H9 (cell line): ENCODE results near the gene C20orf204. TPM values are rescaled to one million over a fixed set of nuclear protein-coding genes. Genes with fewer than 3 reads are reported as not detected.

Experiments
- DNase-seq: peaks from one replicate; pipeline ENCODE4 v3.0.0-alpha.2; 2017
- H2AFZ ChIP-seq: one replicate; pipeline ENCODE4 v1.6.1; 2013; ENCODE audit warnings: mild to moderate bottlenecking, low read length, control low read depth, moderate library complexity
- H2AK5ac ChIP-seq: 2 replicates; pipeline ENCODE4 v1.6.1; 2013; ENCODE audit warnings: low read length, control low read depth, mixed read lengths; ENCODE audit not compliant: insufficient read length
- H2BK120ac ChIP-seq: one replicate; pipeline ENCODE4 v1.6.1; 2013; ENCODE audit warnings: low read depth, mild to moderate bottlenecking, low read length, control low read depth, inconsistent platforms; ENCODE audit not compliant: poor library complexity, severe bottlenecking
- H2BK12ac ChIP-seq: 2 replicates; pipeline ENCODE4 v1.6.1; 2013; ENCODE audit warnings: low read length, control low read depth, mixed read lengths, low read depth; ENCODE audit not compliant: insufficient read length
- H2BK15ac ChIP-seq: 2 replicates; pipeline ENCODE4 v1.6.1; 2013; ENCODE audit warnings: low read depth, low read length, control low read depth
- H2BK20ac ChIP-seq: one replicate; pipeline ENCODE4 v1.6.1; 2013; ENCODE audit warnings: low read depth, mild to moderate bottlenecking, low read length, control low read depth, inconsistent platforms; ENCODE audit not compliant: poor library complexity, severe bottlenecking
- H2BK5ac ChIP-seq: 2 replicates; pipeline ENCODE4 v1.6.1; 2013; ENCODE audit warnings: low read length, control low read depth, mixed read lengths; ENCODE audit not compliant: insufficient read length
- H3K14ac ChIP-seq: 2 replicates; pipeline ENCODE4 v1.6.1; 2013; ENCODE audit warnings: low read length, control low read depth; ENCODE audit not compliant: insufficient read depth
- H3K18ac ChIP-seq: 2 replicates; pipeline ENCODE4 v1.6.1; 2013; ENCODE audit warnings: low read depth, mild to moderate bottlenecking, mixed read lengths, low read length, control low read depth; ENCODE audit not compliant: insufficient read length
- H3K23ac ChIP-seq: 2 replicates; pipeline ENCODE4 v1.6.1; 2013; ENCODE audit warnings: low read length, control low read depth, mixed read lengths, low read depth; ENCODE audit not compliant: insufficient read length
- H3K23me2 ChIP-seq: 2 replicates; pipeline ENCODE4 v1.6.1; 2013; ENCODE audit warnings: low read depth, mild to moderate bottlenecking, mixed read lengths, low read length, control low read depth; ENCODE audit not compliant: insufficient read length, poor library complexity, severe bottlenecking
- H3K27ac ChIP-seq: 2 replicates; pipeline ENCODE4 v1.5.1; 2013; ENCODE audit warnings: low read length, control low read depth, mixed read lengths, low read depth; ENCODE audit not compliant: insufficient read length
- H3K27me3 ChIP-seq: 2 replicates; pipeline ENCODE4 v1.6.1; 2013; ENCODE audit warnings: low read length, control low read depth, inconsistent platforms; ENCODE audit not compliant: insufficient read depth
- H3K4ac ChIP-seq: 2 replicates; pipeline ENCODE4 v1.6.1; 2013; ENCODE audit warnings: low read depth, mild to moderate bottlenecking, control low read depth, inconsistent platforms, low read length, moderate library complexity
- H3K4me1 ChIP-seq: 2 replicates; pipeline ENCODE4 v1.6.1; 2013; ENCODE audit warnings: low read length, control low read depth, inconsistent platforms; ENCODE audit not compliant: insufficient read depth
- H3K4me2 ChIP-seq: 2 replicates; pipeline ENCODE4 v1.6.1; 2013; ENCODE audit warnings: low read length, control low read depth, mixed read lengths; ENCODE audit not compliant: insufficient read length, insufficient read depth
- H3K56ac ChIP-seq: 2 replicates; pipeline ENCODE4 v1.6.1; 2013; ENCODE audit warnings: low read depth, mild to moderate bottlenecking, mixed read lengths, low read length, control low read depth; ENCODE audit not compliant: insufficient read length
- H3K79me1 ChIP-seq: 2 replicates; pipeline ENCODE4 v1.6.1; 2013; ENCODE audit warnings: low read depth, mild to moderate bottlenecking, moderate library complexity, low read length, control low read depth, inconsistent platforms; ENCODE audit not compliant: insufficient read depth, poor library complexity, severe bottlenecking
- H3K79me2 ChIP-seq: 2 replicates; pipeline ENCODE4 v1.6.1; 2013; ENCODE audit warnings: low read length, control low read depth, inconsistent platforms; ENCODE audit not compliant: insufficient read depth
- H3K9ac ChIP-seq: 2 replicates; pipeline ENCODE4 v1.6.1; 2013; ENCODE audit warnings: low read length, control low read depth, mixed read lengths; ENCODE audit not compliant: insufficient read length; ENCODE audit errors: extremely low read depth
- H3K9me3 ChIP-seq: one replicate; pipeline ENCODE4 v1.6.1; 2013; ENCODE audit warnings: low read depth, low read length, inconsistent platforms; ENCODE audit not compliant: control insufficient read depth
- H3T11ph ChIP-seq: one replicate; pipeline ENCODE4 v1.6.1; 2013; ENCODE audit warnings: mild to moderate bottlenecking, low read length, control low read depth, inconsistent platforms
- H4K20me1 ChIP-seq: one replicate; pipeline ENCODE4 v1.6.1; 2013; ENCODE audit not compliant: control insufficient read depth, insufficient read length, insufficient read depth
- H4K5ac ChIP-seq: 2 replicates; pipeline ENCODE4 v1.6.1; 2013; ENCODE audit warnings: low read depth, mild to moderate bottlenecking, mixed read lengths, low read length, control low read depth; ENCODE audit not compliant: insufficient read length
- H4K8ac ChIP-seq: replicated peaks from 2 replicates; pipeline ENCODE4 v1.6.1; 2013; ENCODE audit warnings: low read length, control low read depth, mixed read lengths, low read depth; ENCODE audit not compliant: insufficient read length
- H4K91ac ChIP-seq: 2 replicates; pipeline ENCODE4 v1.6.1; 2013; ENCODE audit warnings: low read depth, mild to moderate bottlenecking, moderate library complexity, mixed read lengths, low read length, control low read depth; ENCODE audit not compliant: insufficient read length
- H3K27ac Mint-ChIP-seq, 3 experiments: 2 replicates in 2 of 3; 3 replicates in 1 of 3; pipeline ENCODE4 v1.8.0; 2020 to 2021; ENCODE audit warnings: mixed read lengths in 3 of 3, mild to moderate bottlenecking in 1 of 3, moderate library complexity in 1 of 3
- H3K27me3 Mint-ChIP-seq: 2 replicates; pipeline ENCODE4 v1.8.0; 2021; ENCODE audit warnings: low read depth, mild to moderate bottlenecking, moderate library complexity, mixed read lengths
- H3K36me3 Mint-ChIP-seq, 3 experiments: 2 replicates in 2 of 3; 3 replicates in 1 of 3; pipeline ENCODE4 v1.8.0; 2020 to 2021; ENCODE audit warnings: low read depth in 3 of 3, mixed read lengths in 3 of 3; ENCODE audit not compliant: insufficient read depth in 1 of 3
- H3K4me1 Mint-ChIP-seq, 2 experiments: 2 replicates each; pipeline ENCODE4 v1.8.0; 2020; ENCODE audit warnings: mixed read lengths in 2 of 2
- H3K4me3 Mint-ChIP-seq, 2 experiments: 2 replicates in 1 of 2; 3 replicates in 1 of 2; pipeline ENCODE4 v1.8.0; 2020 to 2021; ENCODE audit warnings: mild to moderate bottlenecking in 2 of 2, mixed read lengths in 2 of 2, moderate library complexity in 1 of 2
- H3K9me3 Mint-ChIP-seq, 2 experiments: 2 replicates in 1 of 2; 3 replicates in 1 of 2; pipeline ENCODE4 v1.8.0; 2020; ENCODE audit warnings: mild to moderate bottlenecking in 2 of 2, mixed read lengths in 2 of 2, moderate library complexity in 1 of 2
- CTCF ChIP-seq: fragments of 200-600 bp; sonication (generic); conservative IDR thresholded peaks from 3 replicates; pipeline ENCODE4 v1.8.0; 2021; ENCODE audit warnings: antibody characterized with exemption, mild to moderate bottlenecking
- WGBS: extraction: QIAGEN DNeasy Blood & Tissue Kit; methylation state at CpG from one replicate; pipeline ENCODE4 v1.1.7; 2013; ENCODE audit warnings: missing lambda C conversion rate, low lambda C conversion rate, mixed read lengths; ENCODE audit not compliant: insufficient read length; ENCODE audit errors: extremely low coverage; 5-methylcytosine and 5-hydroxymethylcytosine counted together
- total RNA-seq: library from RNA; stranded (reverse); gene quantifications from 2 replicates; pipeline ENCODE4 v1.2.1, GENCODE V29; 2021

The C20orf204 gene
- total RNA-seq, 1 experiment from 2014 or later = 2.2 TPM

GRCh38 chr20:64082126-64082731, 46.2 kb downstream of the C20orf204 start:
- H3K23me2 ChIP-seq = peaks cover 20% of the 10 kb centered on the region
- H3K56ac ChIP-seq = no peak overlapping the region
- no peak overlapping the region for H2BK120ac ChIP-seq
- H3K9ac ChIP-seq = no peak overlapping the region
- no peak overlapping the region for H2BK15ac ChIP-seq
- no peak overlapping the region for H3K14ac ChIP-seq
- H3K79me1 ChIP-seq = no peaks in the 10 kb centered on the region
- no peak overlapping the region for H2BK5ac ChIP-seq
- peak; percentile 48 for DNase-seq
- Mint-ChIP-seq H3K36me3 (no peaks in the 10 kb centered on the region; a peak in 1 of 7 replicates), H3K27me3 (peaks cover 59% of the 10 kb centered on the region), H3K4me1 (peaks cover 32 to 45% of the 10 kb centered on the region in 2 experiments), H3K4me3 (peak overlapping the region; percentile 39 to 69; a peak in 4 of 5 replicates), H3K27ac (no peak overlapping the region), H3K9me3 (peaks cover 2 to 3% of the 10 kb centered on the region in 2 experiments; a peak in 3 of 5 replicates)
- H3K4ac ChIP-seq = no peak overlapping the region
- no peaks in the 10 kb centered on the region for H4K20me1 ChIP-seq
- H3T11ph ChIP-seq = no peak overlapping the region
- no peak overlapping the region for H3K27ac ChIP-seq
- no peaks in the 10 kb centered on the region; the same call in 1 of the 2 replicates for H3K4me1 ChIP-seq
- H4K5ac ChIP-seq = no peak overlapping the region
- no peak overlapping the region for H2AFZ ChIP-seq
- 0 out of 3 replicates have a peak, but pooled peaks have one; percentile 10 for TF ChIP-seq CTCF
- H4K91ac ChIP-seq = no peak overlapping the region
- H2BK20ac ChIP-seq = no peak overlapping the region
- WGBS = no CpG with 5 or more reads among the region's 13 CpGs
- H2BK12ac ChIP-seq = no peak overlapping the region
- peaks cover 5% of the 10 kb centered on the region; the same call in 1 of the 2 replicates for H3K27me3 ChIP-seq
- H3K79me2 ChIP-seq = no peaks in the 10 kb centered on the region
- no peak overlapping the region for H3K18ac ChIP-seq
- H4K8ac ChIP-seq = no peak overlapping the region
- H2AK5ac ChIP-seq = no peak overlapping the region
- H3K23ac ChIP-seq = no peak overlapping the region
- no peak overlapping the region for H3K4me2 ChIP-seq
- H3K9me3 ChIP-seq = no peaks in the 10 kb centered on the region
